MG63 (cell line): ENCODE results near the gene TFDP1. TPM values are rescaled to one million over a fixed set of nuclear protein-coding genes. Genes with fewer than 3 reads are reported as not detected.

Experiments used
- DNase-seq: peaks from one replicate; pipeline ENCODE4 v3.0.0-alpha.2; 2020
- H3K27me3 ChIP-seq: fragments of 250-450 bp; sonication (Bioruptor Pico); 2 replicates; pipeline ENCODE4 v1.5.1; 2020; ENCODE audit warnings: mild to moderate bottlenecking, moderate library complexity
- H3K36me3 ChIP-seq: fragments of 250-450 bp; sonication (Bioruptor Pico); 2 replicates; pipeline ENCODE4 v1.5.1; 2020; ENCODE audit warnings: mild to moderate bottlenecking, moderate library complexity
- H3K4me3 ChIP-seq: fragments of 250-450 bp; sonication (Bioruptor Pico); 2 replicates; pipeline ENCODE4 v1.5.1; 2020; ENCODE audit warnings: mild to moderate bottlenecking, moderate library complexity
- H3K9me3 ChIP-seq: fragments of 250-450 bp; sonication (Bioruptor Pico); 2 replicates; pipeline ENCODE4 v1.5.1; 2020; ENCODE audit warnings: mild to moderate bottlenecking, moderate library complexity
- total RNA-seq: library from RNA; depleted of rRNA; stranded (reverse); fragments of >200 nt; shearing (Covaris generic); gene quantifications from 2 replicates; pipeline ENCODE4 v1.2.3, GENCODE V29; 2014; ENCODE audit warnings: low replicate concordance

Gene TFDP1
- total RNA-seq, 1 experiment from 2014 or later, result 38.3 TPM

GRCh38 chr13:113628291-113629270 is 44.0 kb downstream of the TFDP1 start:
- DNase-seq, result no peak
- no peaks in the 10 kb centered on the region for H3K27me3 ChIP-seq
- H3K4me3 ChIP-seq, result no peak overlapping the region
- peaks cover 53% of the 10 kb centered on the region for H3K36me3 ChIP-seq
- no peaks in the 10 kb centered on the region for H3K9me3 ChIP-seq

- Histone ChIP-seq H3K4me3 (no peak overlapping the region), H3K36me3 (peaks cover 60% of the 10 kb centered on the region)
These were observed 45.3 kb downstream of the TFDP1 start for GRCh38 chr13:113629866-113630265.

DNA sequence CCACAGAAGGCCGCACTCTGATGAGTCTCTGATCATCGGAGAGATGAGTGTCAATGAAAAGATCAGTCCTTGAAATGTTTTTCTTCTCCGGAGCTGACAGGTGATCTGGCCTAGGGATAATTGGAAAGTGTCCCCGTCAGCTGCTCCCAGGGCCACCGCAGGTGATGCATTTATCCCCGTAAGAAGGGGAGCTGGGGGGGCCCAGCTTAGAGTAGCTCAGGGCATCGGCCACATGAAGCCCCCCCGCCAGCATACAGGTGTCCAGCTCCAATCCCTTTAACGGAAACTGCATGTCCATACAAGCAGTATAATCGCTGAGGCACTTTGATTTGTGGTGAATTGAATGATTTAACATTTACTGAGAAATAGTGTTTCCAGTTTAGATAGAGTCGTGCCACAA is 45.7 kb downstream of the TFDP1 start:
- no peak for DNase-seq
- Histone ChIP-seq H3K9me3 (no peaks in the 10 kb centered on the region), H3K27me3 (no peaks in the 10 kb centered on the region), H3K36me3 (peaks cover 63% of the 10 kb centered on the region), H3K4me3 (no peak overlapping the region)

More at GRCh38 chr13:113629866-113630265, 45.3 kb downstream of the TFDP1 start:
- no peak for DNase-seq
- no peaks in the 10 kb centered on the region for H3K9me3 ChIP-seq
- H3K27me3 ChIP-seq, result no peaks in the 10 kb centered on the region

DNA sequence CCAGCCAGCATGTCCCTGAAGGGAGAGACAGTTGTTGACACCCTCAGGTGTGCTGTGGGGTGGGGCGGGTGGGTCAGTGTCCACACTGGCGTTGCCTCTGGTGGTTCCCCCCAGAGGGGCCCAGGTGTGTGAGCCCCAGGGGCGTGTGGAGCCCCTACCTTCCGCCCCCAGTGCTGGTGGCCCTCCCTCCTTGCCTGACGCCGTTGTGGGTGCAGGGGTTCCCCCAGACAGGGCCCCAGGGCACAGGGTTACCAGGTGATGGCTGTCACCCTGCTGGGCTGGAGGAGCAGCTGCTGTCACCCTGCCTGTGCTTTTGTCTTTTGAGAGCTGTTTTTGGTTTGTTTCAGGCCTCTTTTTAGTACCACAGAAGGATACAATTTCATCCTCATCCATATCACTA is 46.3 kb downstream of the TFDP1 start:
- H3K4me3 ChIP-seq, result no peak overlapping the region
- H3K36me3 ChIP-seq, result peaks cover 67% of the 10 kb centered on the region
- no peak for DNase-seq
- no peaks in the 10 kb centered on the region for H3K9me3 ChIP-seq
- H3K27me3 ChIP-seq, result no peaks in the 10 kb centered on the region

DNA sequence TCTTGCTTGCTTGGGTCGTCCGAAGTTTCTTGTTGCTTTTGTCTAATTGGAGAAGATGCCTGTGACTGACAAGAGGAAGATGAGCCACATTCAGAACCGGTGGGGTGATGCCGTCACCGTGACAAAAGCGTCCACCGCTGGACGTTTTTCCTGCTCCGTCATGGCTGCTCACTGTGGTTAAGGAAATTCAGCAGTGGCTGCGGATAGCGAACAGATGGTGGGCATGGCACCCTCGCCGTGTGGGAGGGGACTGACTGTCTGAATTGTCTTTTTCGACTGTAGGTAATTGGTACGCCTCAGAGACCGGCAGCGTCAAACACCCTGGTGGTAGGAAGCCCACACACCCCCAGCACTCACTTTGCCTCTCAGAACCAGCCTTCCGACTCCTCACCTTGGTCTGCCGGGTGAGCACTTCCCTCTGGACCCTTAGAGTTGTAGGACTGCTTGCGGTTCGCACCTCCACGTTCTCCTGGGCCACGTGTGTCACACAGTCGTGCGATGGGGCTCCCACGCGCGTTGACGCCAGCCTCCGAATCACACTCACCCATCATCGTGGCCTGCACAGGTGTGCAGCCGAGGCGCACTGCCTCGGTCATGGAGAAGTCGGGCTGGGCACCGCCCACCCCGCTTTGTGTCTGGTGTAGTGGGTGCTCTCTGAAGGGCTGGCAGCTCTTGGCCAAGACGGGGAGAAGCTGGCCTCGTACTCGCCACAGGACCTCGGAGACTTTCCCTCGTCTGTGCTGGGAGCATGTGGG is 47.0 kb downstream of the TFDP1 start:
- Histone ChIP-seq H3K9me3 (no peaks in the 10 kb centered on the region), H3K4me3 (no peak overlapping the region), H3K27me3 (no peaks in the 10 kb centered on the region), H3K36me3 (peaks cover 71% of the 10 kb centered on the region)
- DNase-seq, result no peak

- peaks cover 68% of the 10 kb centered on the region for H3K36me3 ChIP-seq
- DNase-seq, result no peak
- H3K4me3 ChIP-seq, result no peak overlapping the region
- no peaks in the 10 kb centered on the region for H3K27me3 ChIP-seq
- H3K9me3 ChIP-seq, result no peaks in the 10 kb centered on the region
These were observed 48.3 kb downstream of the TFDP1 start for GRCh38 chr13:113632706-113633484.

- peaks cover 74% of the 10 kb centered on the region for H3K36me3 ChIP-seq
- no peaks in the 10 kb centered on the region for H3K27me3 ChIP-seq
- no peaks in the 10 kb centered on the region for H3K9me3 ChIP-seq
- DNase-seq, result no peak
- H3K4me3 ChIP-seq, result no peak overlapping the region
These were observed 48.9 kb downstream of the TFDP1 start for GRCh38 chr13:113633485-113633873.

GRCh38 chr13:113634279-113635047 is 49.9 kb downstream of the TFDP1 start:
- Histone ChIP-seq H3K36me3 (peaks cover 78% of the 10 kb centered on the region), H3K9me3 (no peaks in the 10 kb centered on the region), H3K4me3 (no peak overlapping the region), H3K27me3 (no peaks in the 10 kb centered on the region)
- no peak for DNase-seq

DNA sequence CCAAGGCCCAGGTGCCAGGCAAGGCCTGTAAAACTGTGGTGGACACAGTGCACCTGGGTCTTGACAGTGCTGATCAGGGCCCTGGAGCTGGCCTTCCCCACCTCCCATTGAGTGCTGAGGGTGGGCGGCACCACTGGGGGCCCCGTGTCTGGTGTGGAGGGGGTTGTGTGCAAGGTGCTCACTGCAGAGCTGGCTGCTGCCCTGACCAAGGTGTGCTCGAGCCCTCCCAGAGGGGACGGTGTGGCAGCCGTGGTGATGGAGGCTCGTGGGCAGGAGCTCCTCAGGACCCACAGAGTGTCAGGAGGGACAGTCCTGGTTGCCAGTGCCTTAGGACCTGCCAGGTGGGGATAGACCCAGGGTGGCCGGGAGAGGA is 50.5 kb downstream of the TFDP1 start:
- Histone ChIP-seq H3K27me3 (no peaks in the 10 kb centered on the region), H3K36me3 (peaks cover 80% of the 10 kb centered on the region), H3K9me3 (no peaks in the 10 kb centered on the region), H3K4me3 (no peak overlapping the region)
- DNase-seq, result no peak

- no peak overlapping the region for H3K4me3 ChIP-seq
- H3K36me3 ChIP-seq, result peaks cover 85% of the 10 kb centered on the region
- H3K9me3 ChIP-seq, result no peaks in the 10 kb centered on the region
- DNase-seq, result no peak
- H3K27me3 ChIP-seq, result no peaks in the 10 kb centered on the region
These were observed 51.2 kb downstream of the TFDP1 start for GRCh38 chr13:113635709-113636108.

DNA sequence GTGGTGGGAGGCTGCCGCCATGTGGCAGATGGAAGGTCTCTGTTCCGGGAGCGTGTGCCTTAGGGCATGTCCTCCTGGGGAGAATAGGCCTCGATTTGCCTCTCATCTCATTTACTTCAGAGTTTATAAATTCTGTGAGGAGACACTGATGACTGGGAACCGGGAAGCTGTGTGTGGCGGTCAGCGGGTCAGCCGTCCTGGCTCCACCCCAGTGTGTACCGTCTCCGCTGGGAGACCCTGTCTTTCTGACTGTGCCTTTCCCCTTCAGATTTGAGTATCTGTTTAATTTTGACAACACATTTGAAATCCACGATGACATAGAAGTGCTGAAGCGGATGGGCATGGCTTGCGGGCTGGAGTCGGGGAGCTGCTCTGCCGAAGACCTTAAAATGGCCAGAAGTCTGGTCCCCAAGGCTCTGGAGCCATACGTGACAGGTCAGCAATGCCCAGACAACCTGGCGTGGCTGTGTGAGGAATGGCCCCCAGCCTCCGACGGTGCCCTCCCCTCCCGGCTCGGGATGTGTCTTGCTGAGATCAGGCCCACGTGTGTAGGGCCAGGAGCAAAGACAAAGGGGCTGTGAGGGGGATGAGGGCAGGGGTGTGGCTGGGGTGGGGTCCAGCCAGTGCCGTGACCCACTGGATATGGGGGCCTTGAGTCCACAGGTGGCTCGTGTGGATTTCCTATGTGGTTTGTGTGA is 51.9 kb downstream of the TFDP1 start:
- Histone ChIP-seq H3K9me3 (no peaks in the 10 kb centered on the region), H3K27me3 (no peaks in the 10 kb centered on the region), H3K4me3 (no peak overlapping the region), H3K36me3 (peaks cover 86% of the 10 kb centered on the region)
- DNase-seq, result no peak

GRCh38 chr13:113637262-113638160 is 53.0 kb downstream of the TFDP1 start:
- Histone ChIP-seq H3K36me3 (peaks cover 87% of the 10 kb centered on the region), H3K4me3 (no peak overlapping the region), H3K9me3 (no peaks in the 10 kb centered on the region), H3K27me3 (no peaks in the 10 kb centered on the region)
- DNase-seq, result no peak

- DNase-seq, result no peak
- peaks cover 88% of the 10 kb centered on the region for H3K36me3 ChIP-seq
These were observed 53.7 kb downstream of the TFDP1 start for GRCh38 chr13:113638173-113638746.

DNA sequence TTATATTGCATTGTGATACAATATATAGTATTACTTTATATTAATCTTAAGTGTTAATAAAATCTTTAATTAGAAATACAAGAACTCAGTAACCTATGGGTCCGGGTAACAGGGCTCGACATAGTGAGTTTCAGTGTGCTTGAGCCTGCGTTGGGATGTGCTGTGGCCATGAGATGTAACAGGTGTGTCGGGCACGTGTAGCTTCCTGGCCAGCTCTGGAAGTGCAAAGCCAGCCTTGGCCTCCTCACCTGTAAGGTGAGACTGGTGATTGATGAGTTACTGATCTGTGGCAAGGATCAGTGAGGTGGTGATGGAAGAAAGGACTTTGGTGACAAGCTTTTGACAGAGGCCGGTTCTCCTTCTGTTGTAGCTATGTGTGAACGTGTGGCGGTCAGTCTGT is 54.3 kb downstream of the TFDP1 start:
- Histone ChIP-seq H3K9me3 (no peaks in the 10 kb centered on the region), H3K27me3 (no peaks in the 10 kb centered on the region), H3K4me3 (no peak overlapping the region), H3K36me3 (peaks cover 86% of the 10 kb centered on the region)
- no peak for DNase-seq

More at GRCh38 chr13:113638173-113638746, 53.7 kb downstream of the TFDP1 start:
- H3K4me3 ChIP-seq, result no peak overlapping the region
- H3K9me3 ChIP-seq, result no peaks in the 10 kb centered on the region
- H3K27me3 ChIP-seq, result no peaks in the 10 kb centered on the region
